HG02938 (cell line): Measurements from ENCODE around the gene XAB2.

ENCODE experiments used
- ATAC-seq: cut with Tn5 transposase; IDR thresholded peaks from one replicate; pipeline ENCODE4 v1.9.1; 2021; ENCODE audit warnings: mild to moderate bottlenecking, moderate library complexity; ENCODE audit not compliant: unreplicated experiment

The XAB2 gene

DNA sequence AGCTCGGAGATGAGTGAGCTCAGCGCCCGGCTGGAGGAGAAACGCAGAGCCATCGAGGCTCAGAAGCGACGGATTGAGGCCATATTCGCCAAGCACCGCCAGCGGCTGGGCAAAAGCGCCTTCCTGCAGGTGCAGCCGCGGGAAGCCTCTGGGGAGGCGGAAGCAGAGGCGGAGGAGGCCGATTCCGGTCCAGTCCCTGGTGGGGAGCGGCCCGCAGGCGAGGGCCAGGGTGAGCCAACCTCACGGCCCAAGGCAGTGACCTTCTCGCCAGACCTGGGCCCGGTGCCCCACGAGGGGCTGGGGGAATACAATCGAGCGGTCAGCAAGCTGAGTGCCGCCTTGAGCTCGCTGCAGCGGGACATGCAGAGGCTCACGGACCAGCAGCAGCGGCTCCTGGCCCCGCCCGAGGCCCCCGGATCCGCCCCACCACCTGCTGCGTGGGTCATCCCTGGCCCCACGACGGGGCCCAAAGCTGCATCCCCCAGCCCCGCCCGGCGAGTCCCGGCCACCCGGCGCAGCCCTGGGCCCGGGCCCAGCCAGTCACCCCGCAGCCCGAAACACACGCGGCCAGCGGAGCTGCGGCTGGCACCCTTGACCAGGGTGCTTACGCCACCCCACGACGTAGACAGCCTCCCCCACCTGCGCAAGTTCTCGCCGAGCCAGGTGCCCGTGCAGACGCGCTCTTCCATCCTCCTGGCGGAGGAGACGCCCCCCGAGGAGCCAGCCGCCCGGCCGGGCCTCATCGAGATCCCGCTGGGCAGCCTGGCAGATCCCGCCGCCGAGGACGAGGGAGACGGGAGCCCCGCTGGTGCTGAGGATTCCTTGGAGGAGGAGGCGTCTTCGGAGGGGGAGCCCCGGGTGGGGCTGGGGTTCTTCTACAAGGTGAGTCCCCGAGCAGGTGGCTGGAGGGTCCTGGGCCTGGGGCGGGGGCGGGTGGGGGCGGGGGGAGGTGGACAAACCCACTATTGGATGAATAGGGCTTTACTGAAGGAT lies 16.8 kb downstream of the XAB2 start:
- no peak for ATAC-seq

DNA sequence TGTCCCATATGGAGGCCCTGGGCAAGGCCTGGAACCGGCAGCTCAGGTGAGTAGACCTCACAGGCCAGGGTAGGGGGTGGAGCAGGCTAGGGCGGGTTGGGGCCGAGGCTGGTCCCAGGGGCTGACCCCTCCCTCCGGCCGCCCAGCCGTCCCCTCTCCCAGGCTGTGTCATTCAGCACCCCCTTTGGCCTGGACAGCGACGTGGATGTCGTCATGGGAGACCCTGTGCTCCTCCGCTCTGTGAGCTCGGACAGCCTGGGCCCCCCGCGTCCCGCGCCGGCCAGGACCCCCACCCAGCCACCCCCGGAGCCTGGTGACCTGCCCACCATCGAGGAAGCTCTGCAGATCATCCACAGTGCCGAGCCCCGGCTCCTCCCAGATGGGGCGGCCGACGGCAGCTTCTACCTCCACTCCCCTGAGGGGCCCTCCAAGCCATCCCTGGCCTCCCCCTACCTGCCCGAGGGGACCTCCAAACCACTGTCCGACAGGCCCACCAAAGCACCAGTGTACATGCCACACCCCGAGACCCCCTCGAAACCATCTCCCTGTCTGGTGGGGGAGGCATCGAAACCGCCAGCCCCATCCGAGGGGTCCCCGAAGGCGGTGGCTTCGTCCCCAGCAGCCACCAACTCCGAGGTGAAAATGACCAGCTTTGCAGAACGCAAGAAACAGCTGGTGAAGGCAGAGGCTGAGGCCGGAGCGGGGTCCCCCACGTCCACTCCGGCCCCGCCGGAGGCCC lies 17.6 kb downstream of the XAB2 start:
- ATAC-seq = no peak

DNA sequence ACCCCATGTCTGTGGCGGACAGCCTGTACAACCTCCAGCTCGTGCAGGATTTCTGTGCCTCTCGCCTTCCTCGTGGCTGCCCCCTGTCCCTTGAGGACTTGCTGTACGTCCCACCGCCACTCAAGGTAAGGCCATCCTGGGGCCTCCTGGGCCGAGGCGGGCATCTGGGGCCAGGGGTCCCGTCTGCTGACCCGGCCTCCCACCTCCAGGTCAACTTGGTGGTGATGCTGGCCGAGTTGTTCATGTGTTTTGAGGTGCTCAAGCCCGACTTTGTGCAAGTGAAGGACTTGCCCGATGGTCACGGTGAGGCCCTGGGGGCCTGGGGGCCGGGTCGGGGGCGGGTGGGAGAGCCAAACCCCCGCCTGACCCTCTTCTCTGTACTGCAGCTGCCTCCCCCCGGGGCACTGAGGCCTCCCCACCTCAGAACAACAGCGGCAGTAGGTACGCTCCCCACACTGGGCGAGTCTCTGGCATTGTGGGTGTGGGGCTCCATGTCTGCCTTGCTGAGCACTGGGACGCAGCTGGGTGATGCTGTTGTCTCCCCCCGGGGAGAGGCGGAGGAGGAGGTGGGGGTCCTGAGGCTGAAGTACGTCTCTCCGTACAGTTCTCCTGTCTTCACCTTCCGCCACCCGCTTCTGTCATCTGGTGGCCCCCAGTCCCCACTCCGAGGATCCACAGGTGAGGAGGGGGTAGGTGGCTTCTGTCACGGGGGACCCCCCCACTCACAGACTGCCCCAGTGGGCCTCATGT lies 18.7 kb downstream of the XAB2 start:
- no peak for ATAC-seq

DNA sequence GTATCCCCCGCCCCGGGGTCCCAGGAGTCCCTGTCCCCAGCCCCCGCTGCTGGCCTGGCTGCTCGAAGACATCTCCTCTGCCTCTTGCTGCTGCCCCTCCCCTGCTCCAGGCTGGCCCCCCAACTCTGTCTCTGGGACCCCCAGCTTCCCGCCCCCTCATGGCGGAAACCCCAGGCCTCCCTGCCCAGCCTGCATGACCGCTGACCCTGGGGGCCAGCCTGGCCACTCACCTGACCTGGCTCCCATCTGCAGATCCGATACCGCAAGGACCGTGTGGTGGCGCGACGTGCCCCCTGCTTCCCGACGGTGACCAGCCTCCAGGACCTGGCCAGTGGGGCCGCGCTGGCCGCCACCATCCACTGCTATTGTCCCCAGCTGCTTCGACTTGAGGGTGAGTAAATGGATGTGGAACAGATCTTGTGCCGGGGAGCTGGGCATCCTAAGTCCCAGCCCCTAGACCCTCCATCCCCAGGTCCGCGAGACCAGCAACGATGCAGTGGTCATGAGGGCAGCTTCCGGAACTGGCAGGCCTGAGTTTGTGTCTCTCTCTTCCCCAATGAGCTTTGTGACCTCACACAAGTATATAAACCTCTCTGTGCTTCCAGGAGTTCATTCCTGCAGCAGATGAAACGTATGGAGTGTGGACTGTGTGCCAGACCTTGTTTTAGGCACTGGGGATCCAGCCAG lies 21.3 kb downstream of the XAB2 start:
- no peak for ATAC-seq

DNA sequence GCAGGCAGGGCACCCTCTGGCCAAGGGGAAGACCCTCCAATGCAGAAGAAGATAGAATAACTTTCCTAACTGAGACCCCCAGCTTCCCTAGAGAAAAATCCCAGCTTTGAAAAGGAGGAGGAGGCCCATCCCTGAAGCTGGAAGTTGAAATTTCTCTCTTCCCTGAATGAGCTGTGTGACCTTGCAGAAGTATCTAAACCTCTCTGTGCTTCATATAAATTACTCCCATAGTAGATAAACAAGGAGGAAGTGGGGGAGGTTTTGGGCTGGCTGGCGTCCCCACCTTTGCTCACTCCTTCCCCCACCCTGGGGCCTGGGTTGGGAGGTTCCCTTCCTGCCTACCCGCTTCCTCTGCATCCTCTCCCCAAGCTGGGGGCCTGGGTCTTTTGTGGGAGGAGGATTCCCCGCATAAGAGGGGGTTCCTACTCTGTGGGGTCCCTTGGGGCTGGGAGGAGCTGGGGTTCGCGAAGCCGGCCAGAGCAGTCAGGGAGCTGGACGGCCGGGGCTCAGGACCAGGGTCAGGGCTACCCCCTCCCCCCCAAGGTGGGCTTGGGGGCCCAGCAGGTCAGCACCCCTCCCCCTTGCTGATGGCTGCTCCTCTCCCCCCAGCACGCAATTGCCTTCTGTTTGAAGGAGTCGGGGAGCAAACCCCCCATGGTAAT lies 22.0 kb downstream of the XAB2 start:
- no peak for ATAC-seq

DNA sequence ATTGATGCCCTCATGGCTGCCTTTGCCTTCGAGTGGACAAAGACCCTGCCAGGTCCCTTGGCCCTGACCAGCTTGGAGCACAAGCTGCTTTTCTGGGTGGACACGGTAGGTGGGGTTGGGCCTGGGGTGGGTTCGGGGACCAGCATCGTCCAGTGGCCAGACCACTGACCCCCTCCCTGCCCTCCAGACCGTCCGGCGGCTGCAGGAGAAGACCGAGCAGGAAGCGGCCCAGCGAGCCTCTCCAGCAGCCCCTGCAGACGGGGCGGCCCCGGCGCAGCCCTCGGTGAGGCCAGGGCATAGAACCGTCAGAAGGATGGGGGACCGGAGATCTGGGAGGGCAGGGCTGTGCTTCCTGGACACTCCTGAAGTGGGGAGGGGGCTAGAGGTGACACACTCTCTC lies 23.1 kb downstream of the XAB2 start:
- no peak for ATAC-seq

DNA sequence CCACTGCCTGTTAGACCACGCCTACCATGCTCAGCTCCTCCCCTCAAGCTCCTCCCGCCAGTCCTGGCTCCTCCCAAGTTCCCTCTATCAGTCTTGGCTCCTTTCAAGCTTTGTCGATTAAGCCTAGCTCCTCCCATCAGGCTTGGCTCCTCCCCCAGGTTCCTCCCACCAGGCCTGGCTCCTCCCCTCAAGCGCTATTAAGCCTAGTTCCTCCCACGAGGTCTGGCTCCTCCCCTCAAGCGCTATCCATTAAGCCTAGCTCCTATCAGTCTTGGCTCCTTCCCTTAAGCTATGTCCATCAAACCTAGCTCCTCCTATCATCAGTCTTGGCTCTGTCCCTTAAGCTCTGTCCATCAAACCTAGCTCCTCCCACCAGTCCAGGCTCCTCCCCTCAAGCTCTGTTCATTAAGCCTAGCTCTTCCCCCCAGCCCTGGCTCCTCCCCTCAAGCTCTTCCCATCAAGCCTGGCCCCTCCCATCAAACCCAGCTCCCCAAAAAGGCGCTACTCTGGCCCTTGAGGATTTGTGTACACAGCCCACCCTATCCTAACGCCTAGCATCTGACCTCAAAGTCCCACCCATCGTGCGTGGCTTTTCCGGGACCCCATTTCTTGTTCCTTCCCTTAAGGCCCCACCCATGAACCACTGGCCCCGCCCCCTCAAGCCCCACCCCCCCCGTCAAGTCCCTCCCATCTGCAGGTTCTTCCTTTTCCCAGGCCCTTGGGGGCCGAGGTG lies 23.7 kb downstream of the XAB2 start:
- no peak for ATAC-seq

DNA sequence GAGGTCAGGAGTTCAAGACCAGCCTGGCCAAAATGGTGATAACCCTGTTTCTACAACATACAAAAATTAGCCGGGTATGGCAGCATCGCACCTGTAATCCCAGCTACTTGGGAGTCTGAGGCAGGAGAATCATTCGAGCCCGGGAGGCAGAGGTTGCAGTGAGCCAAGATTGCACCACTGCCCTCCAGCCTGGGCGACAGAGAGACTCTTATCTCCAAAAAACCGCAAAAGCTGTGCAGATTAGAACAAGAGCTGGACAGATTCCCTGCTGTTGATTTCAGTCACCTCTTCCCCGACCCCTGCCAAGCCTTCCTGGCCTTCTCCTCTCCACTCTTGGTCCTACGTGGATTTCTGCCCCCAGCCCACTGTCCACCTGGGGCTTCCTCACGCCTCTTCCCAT lies 25.4 kb downstream of the XAB2 start:
- ATAC-seq = no peak

DNA sequence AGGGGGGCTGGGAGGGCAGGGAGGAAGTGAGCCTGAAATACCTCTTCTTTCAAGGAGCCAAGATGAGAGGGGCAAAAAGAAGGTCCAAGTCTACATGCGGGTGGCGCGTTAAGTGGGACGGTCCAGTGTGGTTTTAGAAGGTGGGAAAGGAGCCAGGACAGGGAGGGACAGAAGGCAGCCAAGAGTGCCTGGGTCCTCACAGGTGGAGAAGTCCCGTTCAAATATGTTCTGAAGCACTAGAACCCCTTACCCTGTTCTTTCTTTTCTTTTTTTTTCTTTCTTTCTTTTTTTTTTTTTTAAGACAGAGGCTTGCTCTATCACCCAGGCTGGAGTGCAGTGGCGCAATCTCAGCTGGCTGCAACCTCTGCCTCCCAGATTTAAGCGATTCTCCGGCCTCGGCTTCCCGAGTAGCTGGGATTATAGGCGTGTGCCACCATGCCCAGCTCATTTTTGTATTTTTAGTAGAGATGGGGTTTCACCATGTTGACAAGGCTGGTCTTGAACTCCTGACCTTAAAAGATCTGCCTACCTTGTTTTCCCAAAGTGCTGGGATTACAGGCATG lies 26.3 kb downstream of the XAB2 start:
- ATAC-seq = no peak

DNA sequence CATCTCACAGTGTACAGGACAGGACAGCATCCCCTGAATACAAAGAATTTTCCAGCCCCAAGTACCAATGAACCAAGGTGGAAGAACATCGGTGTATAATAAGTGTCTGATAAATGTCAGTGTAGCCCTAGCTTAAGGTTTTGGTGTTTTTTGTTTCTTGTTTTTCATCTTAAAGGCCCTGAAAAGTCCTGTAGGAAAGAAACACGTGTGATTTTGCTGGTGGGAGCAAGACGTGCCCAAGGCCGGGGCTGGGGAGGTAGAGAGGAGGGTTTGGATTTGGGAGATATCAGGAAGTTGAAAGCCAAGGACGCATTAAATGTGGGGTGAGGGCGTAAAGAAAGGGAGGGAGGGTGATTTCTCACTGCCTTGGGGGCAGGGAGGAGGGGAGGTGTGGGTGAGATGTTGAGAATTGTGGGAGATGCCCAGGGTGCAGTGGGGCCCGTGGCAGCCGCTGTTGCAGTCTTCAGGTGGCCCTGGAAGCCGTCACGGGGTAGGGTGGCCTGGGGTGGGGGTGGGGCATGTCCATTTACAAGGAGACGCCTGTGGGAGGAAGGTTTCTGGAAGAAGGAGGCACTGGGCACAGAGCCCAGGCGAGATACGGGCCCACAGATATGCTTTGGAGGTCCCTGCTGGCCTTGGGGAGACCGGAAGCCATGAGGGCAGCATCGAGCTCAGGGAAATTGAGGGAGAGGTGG lies 27.0 kb downstream of the XAB2 start:
- no peak for ATAC-seq

DNA sequence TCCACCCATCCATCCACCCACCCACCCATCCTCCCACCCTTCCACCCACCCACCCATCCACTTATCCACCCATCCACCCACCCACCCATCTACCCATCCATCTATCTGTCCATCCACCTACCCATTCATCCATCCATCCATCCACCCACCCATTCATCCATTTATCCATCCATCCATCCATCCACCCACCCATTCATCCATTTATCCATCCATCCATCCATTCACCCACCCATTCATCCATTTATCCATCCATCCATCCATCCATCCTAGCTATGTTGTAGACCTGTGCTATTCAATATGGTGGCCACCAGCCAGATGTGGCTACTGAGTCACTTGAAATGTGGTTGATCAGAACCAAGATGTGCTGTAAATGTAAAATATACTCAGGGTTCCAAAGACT lies 28.6 kb downstream of the XAB2 start:
- no peak for ATAC-seq

DNA sequence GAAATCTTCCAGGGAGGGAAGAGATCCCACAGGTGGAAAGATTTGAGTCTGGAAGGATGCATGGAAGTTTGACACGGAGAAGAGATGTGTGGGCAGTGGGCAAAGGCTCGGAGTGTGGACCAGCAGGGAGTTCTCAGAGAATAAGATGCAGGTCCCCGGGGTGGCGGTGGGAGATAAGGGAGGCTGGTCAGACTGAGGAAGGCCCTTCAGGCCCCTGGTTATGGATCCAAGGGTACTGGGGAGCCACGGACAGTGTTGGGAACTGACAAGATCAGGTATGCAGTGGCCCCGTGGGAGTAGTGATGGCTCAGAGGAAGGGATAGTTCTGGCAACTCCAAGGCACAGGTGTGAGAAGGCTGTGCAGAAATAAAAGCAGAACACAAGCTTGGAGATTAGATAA lies 31.2 kb downstream of the XAB2 start:
- ATAC-seq = no peak

DNA sequence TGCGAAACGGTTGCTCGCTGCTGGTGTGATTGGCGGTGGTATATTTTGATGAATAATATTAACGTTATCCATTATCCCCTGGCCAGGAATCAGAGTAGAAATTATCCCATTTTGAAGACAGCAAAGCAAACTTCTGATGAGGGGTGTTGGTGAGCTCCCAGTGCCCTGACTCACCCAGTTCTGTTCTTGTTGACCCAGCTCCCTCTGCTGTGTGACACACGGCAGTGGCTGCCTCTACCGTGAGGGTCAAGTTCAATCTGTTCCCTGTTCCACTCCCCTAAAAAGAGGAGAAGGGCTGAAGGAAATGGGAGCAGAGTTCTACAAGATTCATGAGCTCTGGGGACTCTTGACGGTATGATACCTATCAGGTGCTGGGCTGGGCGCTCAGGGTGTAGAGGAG lies 31.7 kb downstream of the XAB2 start:
- ATAC-seq = no peak

DNA sequence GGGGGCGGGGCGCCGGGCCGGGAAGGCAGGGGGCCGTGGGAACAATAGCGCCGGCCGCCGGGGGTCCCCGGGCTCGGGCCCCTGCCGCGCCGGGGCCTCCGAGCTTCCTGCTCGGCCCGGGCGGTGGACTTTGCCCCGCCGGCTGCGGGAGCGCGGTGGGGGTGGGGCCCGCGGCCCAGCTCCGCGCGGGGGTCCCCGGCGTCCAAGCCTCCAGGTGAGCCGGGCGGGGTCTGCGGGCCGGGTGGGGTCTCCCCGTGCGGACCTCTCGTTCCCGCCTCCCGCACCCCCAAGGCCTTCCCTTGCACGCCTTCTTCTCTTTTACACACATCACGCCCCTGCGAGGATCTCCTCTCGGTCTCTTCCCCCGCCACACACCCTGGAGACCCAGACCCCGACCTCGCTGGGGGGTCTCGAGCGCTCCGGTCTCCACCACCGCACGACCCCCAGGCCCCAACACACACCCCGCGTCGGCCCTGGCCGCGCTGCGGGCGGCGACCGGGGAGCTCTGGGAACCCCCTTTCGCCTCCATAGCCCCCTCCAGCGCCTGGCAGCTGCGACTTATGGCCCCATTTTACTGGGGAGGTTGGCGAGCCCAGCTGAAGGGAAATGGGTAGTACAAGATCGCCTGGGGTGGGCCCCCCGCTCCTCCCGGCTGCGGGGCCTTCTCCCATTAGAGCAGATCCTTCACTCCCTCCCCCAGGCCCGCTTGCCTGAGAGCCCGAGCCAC lies 33.0 kb downstream of the XAB2 start:
- ATAC-seq = no peak

DNA sequence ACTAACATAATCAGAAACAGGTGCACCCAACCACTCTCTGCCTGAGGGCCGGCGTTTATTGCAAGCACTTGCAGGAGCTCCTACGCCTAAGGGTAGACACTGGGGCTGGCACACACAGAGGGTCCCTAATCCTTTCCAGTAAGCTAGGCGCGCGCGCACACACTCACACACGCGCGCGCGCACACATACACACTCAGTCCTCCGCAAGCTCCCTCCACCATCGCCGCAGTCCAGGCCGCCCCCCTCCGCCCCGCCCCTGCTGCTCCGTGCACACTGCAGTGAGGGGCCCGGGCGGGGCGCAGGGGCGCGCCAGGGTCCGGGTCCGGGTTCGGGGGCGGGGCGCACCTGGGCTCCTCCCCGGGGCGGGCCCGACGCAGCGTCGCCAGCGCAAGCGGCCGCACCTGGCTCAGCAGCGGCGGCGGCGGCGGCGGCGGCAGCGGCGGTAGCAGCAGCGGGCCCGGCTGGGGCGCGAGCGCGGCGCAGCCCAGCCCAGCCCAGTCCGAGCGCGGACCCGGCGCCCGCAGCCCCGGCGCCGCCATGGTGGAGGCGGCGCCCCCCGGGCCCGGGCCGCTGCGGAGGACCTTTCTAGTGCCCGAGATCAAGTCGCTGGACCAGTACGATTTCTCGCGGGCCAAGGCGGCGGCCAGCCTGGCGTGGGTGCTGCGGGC lies 33.7 kb downstream of the XAB2 start, which contains the start of gene CAMSAP3:
TSS of gene CAMSAP3 (plus strand) at position 398 of the 668 bp plus-strand sequence. CDS start at position 538, 140 bp downstream.
- ATAC-seq = no peak

DNA sequence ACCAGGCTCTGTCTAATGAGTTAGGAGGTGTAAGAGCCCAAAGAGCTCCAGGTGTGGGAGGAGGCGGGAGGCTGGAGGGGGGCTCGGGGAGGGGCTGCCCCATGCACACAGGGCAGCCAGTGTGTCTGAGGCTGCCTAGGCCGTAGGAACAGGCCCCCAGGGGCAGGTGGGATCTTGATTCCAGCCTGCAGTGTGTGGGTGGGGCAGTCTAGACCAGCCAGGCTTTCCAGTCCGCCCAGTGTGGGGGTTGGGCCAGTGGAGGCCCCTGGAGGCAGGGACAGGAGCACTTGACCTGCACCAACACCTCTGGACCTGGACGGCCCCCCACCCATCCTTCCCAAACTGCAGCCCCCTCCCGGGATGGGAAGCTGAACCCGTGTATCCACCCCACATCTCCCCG lies 39.1 kb downstream of the XAB2 start:
- no peak for ATAC-seq

DNA sequence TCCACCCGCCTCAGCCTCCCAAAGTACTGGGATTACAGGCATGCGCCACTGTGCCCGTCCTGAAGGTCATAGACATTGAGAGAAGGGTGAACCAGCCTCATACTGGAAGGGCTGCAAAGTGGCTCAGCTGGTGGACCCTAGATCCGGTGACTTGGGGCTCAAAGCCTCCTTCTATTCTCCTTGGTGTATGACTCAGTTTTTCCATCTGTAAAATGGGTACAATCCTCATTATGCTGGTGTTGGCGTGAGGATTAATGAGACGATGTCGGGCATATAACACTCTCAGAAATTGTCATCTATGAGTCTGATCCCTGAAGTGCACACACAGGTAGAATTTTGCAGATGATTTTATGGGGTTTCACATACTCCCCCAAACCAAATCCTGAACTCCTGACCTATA lies 39.5 kb downstream of the XAB2 start:
- no peak for ATAC-seq
